IMR-90 (cell line): ENCODE results near the gene ATG10. TPM values are rescaled to one million over a fixed set of nuclear protein-coding genes. Genes with fewer than 3 reads are reported as not detected.

Source experiments
- ATAC-seq: fragments of 200-7000 bp; cut with Tn5 transposase; 2 replicates; pipeline ENCODE4 v1.9.1; 2020; ENCODE audit warnings: low read depth, mild to moderate bottlenecking, moderate library complexity
- BruUV-seq: library from RNA; stranded (reverse); fragments of 400-500 nt; replicated peaks from 2 replicates; lab custom pipeline; 2021; lab: Mats Ljungman, UMichigan
- CTCF ChIA-PET: fragments of 300-600 bp; formaldehyde crosslinking; extraction: SDS; loops from one replicate; lab custom pipeline; 2021; ENCODE audit warnings: antibody characterized with exemption; lab: Yijun Ruan, JAX
- POLR2A ChIA-PET: fragments of 300-600 bp; sonication (Branson Sonifier 250); formaldehyde crosslinking; loops from one replicate; lab custom pipeline; 2022; ENCODE audit warnings: antibody characterized with exemption; ENCODE audit not compliant: unreplicated experiment; lab: Charles Lee
- DNase-seq: peaks from one replicate; pipeline ENCODE4 v3.0.0; 2013
- H2AFZ ChIP-seq: replicated peaks from 2 replicates; pipeline ENCODE3; 2013; ENCODE audit warnings: low read length, mild to moderate bottlenecking; ENCODE audit not compliant: poor library complexity
- H2AK5ac ChIP-seq: 2 replicates; pipeline ENCODE4 v1.6.1; 2013; ENCODE audit warnings: low read depth, low read length, inconsistent platforms
- H2AK9ac ChIP-seq: replicated peaks from 2 replicates; pipeline ENCODE3; 2013; ENCODE audit warnings: mild to moderate bottlenecking, low read depth, low read length, moderate library complexity; ENCODE audit not compliant: poor library complexity
- H2BK120ac ChIP-seq: 2 replicates; pipeline ENCODE4 v1.6.1; 2013; ENCODE audit warnings: low read depth, low read length, inconsistent platforms
- H2BK15ac ChIP-seq: 3 replicates; pipeline ENCODE4 v1.6.1; 2013; ENCODE audit warnings: low read depth, low read length, inconsistent platforms
- H2BK20ac ChIP-seq: 2 replicates; pipeline ENCODE4 v1.6.1; 2013; ENCODE audit warnings: low read depth, mild to moderate bottlenecking, inconsistent platforms, low read length, moderate library complexity
- H2BK5ac ChIP-seq: 2 replicates; pipeline ENCODE4 v1.6.1; 2013; ENCODE audit warnings: mild to moderate bottlenecking, low read depth, low read length, inconsistent platforms; ENCODE audit not compliant: poor library complexity, severe bottlenecking
- H3K14ac ChIP-seq: replicated peaks from 2 replicates; pipeline ENCODE4 v1.6.1; 2013; ENCODE audit warnings: low read depth, low read length, inconsistent platforms
- H3K18ac ChIP-seq: 2 replicates; pipeline ENCODE4 v1.6.1; 2013; ENCODE audit warnings: low read depth, low read length, control low read depth
- H3K23ac ChIP-seq: 2 replicates; pipeline ENCODE4 v1.6.1; 2013; ENCODE audit warnings: low read depth, low read length, inconsistent platforms
- H3K27ac ChIP-seq: 2 replicates; pipeline ENCODE4 v1.5.1; 2013; ENCODE audit warnings: mild to moderate bottlenecking, control low read depth, low read length; ENCODE audit not compliant: insufficient read depth
- H3K27me3 ChIP-seq: 2 replicates; pipeline ENCODE4 v1.6.1; 2013; ENCODE audit warnings: low read length; ENCODE audit not compliant: control insufficient read depth, insufficient read depth
- H3K36me3 ChIP-seq: 2 replicates; pipeline ENCODE4 v1.6.1; 2013; ENCODE audit warnings: low read length, mixed read lengths; ENCODE audit not compliant: control insufficient read depth, insufficient read depth
- H3K4ac ChIP-seq: 2 replicates; pipeline ENCODE4 v1.6.1; 2013; ENCODE audit warnings: low read depth, low read length, inconsistent platforms
- H3K4me1 ChIP-seq: 2 replicates; pipeline ENCODE4 v1.6.1; 2013; ENCODE audit warnings: low read length, mixed read lengths; ENCODE audit not compliant: control insufficient read depth, insufficient read depth
- H3K4me2 ChIP-seq: 2 replicates; pipeline ENCODE4 v1.6.1; 2013; ENCODE audit warnings: low read depth, mild to moderate bottlenecking, control low read depth, low read length, moderate library complexity
- H3K4me3 ChIP-seq: 2 replicates; pipeline ENCODE4 v1.5.1; 2013; ENCODE audit warnings: low read depth, mild to moderate bottlenecking, control low read depth, low read length, moderate library complexity; ENCODE audit not compliant: insufficient read depth
- H3K56ac ChIP-seq: 2 replicates; pipeline ENCODE4 v1.6.1; 2013; ENCODE audit warnings: low read length, inconsistent platforms; ENCODE audit not compliant: insufficient read depth; ENCODE audit errors: extremely low read depth
- H3K79me1 ChIP-seq, 2 experiments: 2 replicates each; pipeline ENCODE4 v1.6.1; 2013; ENCODE audit warnings: low read length in 2 of 2, inconsistent platforms in 1 of 2, low read depth in 1 of 2
- H3K9ac ChIP-seq: 2 replicates; pipeline ENCODE4 v1.6.1; 2013; ENCODE audit warnings: low read depth, low read length, control low read depth
- H3K9me1 ChIP-seq: 2 replicates; pipeline ENCODE4 v1.6.1; 2013; ENCODE audit warnings: low read length, inconsistent platforms; ENCODE audit not compliant: insufficient read depth
- H3K9me3 ChIP-seq: 2 replicates; pipeline ENCODE4 v1.6.1; 2013; ENCODE audit warnings: low read length; ENCODE audit not compliant: control insufficient read depth, insufficient read depth
- H4K20me1 ChIP-seq: 2 replicates; pipeline ENCODE4 v1.6.1; 2013; ENCODE audit warnings: low read length, inconsistent platforms; ENCODE audit not compliant: insufficient read depth
- H4K5ac ChIP-seq: 2 replicates; pipeline ENCODE4 v1.6.1; 2013; ENCODE audit warnings: mild to moderate bottlenecking, low read depth, low read length, control low read depth
- H4K8ac ChIP-seq, 2 experiments: 2 replicates each; pipeline ENCODE4 v1.6.1; 2013; ENCODE audit warnings: low read depth in 2 of 2, low read length in 2 of 2, control low read depth in 1 of 2, inconsistent platforms in 1 of 2
- H4K91ac ChIP-seq: 2 replicates; pipeline ENCODE4 v1.6.1; 2013; ENCODE audit warnings: low read depth, low read length, inconsistent platforms; ENCODE audit not compliant: insufficient read depth
- BHLHE40 ChIP-seq: fragments of 150-350 bp; IDR thresholded peaks from 2 replicates; pipeline ENCODE4 v1.6.1; 2016; ENCODE audit warnings: mild to moderate bottlenecking, low read depth, low read length
- FOS ChIP-seq: fragments of 150-350 bp; IDR thresholded peaks from 2 replicates; pipeline ENCODE4 v1.6.1; 2016; ENCODE audit warnings: low read depth, low read length
- MAFK ChIP-seq: IDR thresholded peaks from 2 replicates; pipeline ENCODE4 v1.6.1; 2012; ENCODE audit warnings: low read depth, low read length, improper control_type of control experiment
- MAZ ChIP-seq: IDR thresholded peaks from 2 replicates; pipeline ENCODE4 v1.6.1; 2012; ENCODE audit warnings: low read depth, mild to moderate bottlenecking, low read length, improper control_type of control experiment, moderate library complexity, borderline replicate concordance
- MXI1 ChIP-seq: IDR thresholded peaks from 2 replicates; pipeline ENCODE4 v1.6.1; 2012; ENCODE audit warnings: low read depth, mild to moderate bottlenecking, low read length, moderate library complexity, borderline replicate concordance
- NFE2L2 ChIP-seq: fragments of 150-350 bp; IDR thresholded peaks from 2 replicates; pipeline ENCODE4 v1.6.1; 2016; ENCODE audit warnings: low read depth, mild to moderate bottlenecking, low read length
- RCOR1 ChIP-seq: IDR thresholded peaks from 2 replicates; pipeline ENCODE4 v1.6.1; 2012; ENCODE audit warnings: mild to moderate bottlenecking, low read length, improper control_type of control experiment; ENCODE audit not compliant: insufficient replicate concordance
- RFX5 ChIP-seq: IDR thresholded peaks from 2 replicates; pipeline ENCODE4 v1.8.0; 2012; ENCODE audit warnings: low read depth, mild to moderate bottlenecking, low read length, moderate library complexity
- SMC3 ChIP-seq: fragments of 150-350 bp; IDR thresholded peaks from 2 replicates; pipeline ENCODE4 v1.6.1; 2016; ENCODE audit warnings: low read depth, mild to moderate bottlenecking, antibody characterized with exemption, low read length, moderate library complexity
- WGBS, 2 experiments: methylation state at CpG; one replicate each; pipeline versions ENCODE4 v1.1.5 to v1.1.7; 2013; ENCODE audit warnings: missing lambda C conversion rate in 2 of 2; ENCODE audit not compliant: insufficient read length in 1 of 2; ENCODE audit errors: extremely low coverage in 2 of 2; 5-methylcytosine and 5-hydroxymethylcytosine counted together
- dilution Hi-C: fragments of 300-500 bp; cut with HindIII; formaldehyde crosslinking; loops from one replicate; pipeline ENCODE4 v1.14.3; 2018; ENCODE audit warnings: low sequenced_read_pairs; ENCODE audit not compliant: unreplicated experiment
- in situ Hi-C: fragments of 300-500 bp; cut with MboI; formaldehyde crosslinking; loops from 3 replicates; pipeline ENCODE4 v1.14.3; 2019; ENCODE audit warnings: low sequenced_read_pairs, inconsistent platforms, mixed read lengths
- intact Hi-C: fragments of 100-400 bp; cut with micrococcal nuclease; formaldehyde crosslinking; loops from 2 replicates; pipeline ENCODE4 v1.10.0; 2022
- polyA plus RNA-seq, 3 experiments: library from polyadenylated mRNA; depleted of rRNA; stranded (reverse); fragments of >200 nt; gene quantifications; 2 replicates each; pipeline ENCODE4 v1.2.3, GENCODE V29; 2012; ENCODE audit warnings: low replicate concordance in 1 of 3
- total RNA-seq: library from RNA; depleted of rRNA; stranded (reverse); fragments of >200 nt; gene quantifications from 2 replicates; pipeline ENCODE4 v1.2.3, GENCODE V29; 2012
- TF ChIP-seq, protein P1 (sequence below): conservative IDR thresholded peaks from 2 replicates; pipeline ENCODE4 v1.5.1; 2012; ENCODE audit warnings: mild to moderate bottlenecking, low read depth, low read length, improper control_type of control experiment
- TF ChIP-seq, protein P2 (sequence below): fragments of 150-350 bp; IDR thresholded peaks from 2 replicates; pipeline ENCODE4 v1.6.1; 2016; ENCODE audit warnings: low read depth, mild to moderate bottlenecking, low read length, moderate library complexity, borderline replicate concordance

The ATG10 gene
- total and polyA plus RNA-seq, 2 of the 4 experiments (the other 2 are of a cell fraction) = 3.4 to 8.1 TPM

DNA sequence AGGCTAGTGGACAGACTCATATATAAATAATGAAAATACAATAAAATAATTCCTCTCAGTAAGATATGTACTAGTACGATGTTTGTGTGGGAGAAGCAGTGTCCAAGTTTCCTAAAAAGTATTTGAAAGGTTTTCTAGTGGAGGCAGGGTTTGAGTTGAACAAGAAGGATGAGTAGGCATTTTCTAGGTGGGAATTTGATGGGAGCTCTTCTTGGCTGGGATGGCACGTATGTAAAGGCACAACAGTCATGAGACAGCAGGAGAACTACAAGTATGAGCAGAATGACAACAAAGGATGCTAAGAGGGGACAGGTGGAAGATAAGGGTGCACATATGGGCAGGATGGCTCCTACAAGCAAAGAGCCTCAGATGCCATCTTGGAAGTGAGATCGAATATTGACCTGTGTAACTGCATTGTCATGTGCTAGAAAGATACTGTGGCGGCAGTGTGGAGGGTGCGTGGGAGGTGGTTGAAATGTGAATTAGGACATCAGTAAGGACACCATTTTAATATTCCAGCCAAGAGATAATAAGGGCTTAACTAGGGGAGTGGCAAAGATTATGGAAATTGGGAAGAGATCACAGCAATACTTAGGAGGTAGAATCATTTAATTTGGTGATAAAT lies 170.5 kb downstream of the ATG10 start:
- ATAC-seq (no peak), DNase-seq (no peak)
- Histone ChIP-seq H3K4me3 (no peak overlapping the region), H2BK120ac (no peak overlapping the region), H3K9me3 (0 out of 2 replicates have a peak, but pooled peaks cover 1% of the 10 kb centered on the region), H3K56ac (no peak overlapping the region), H3K79me1 (no peaks in the 10 kb centered on the region), H4K91ac (no peak overlapping the region), H3K9me1 (no peaks in the 10 kb centered on the region), H3K18ac (no peak overlapping the region), H3K36me3 (no peaks in the 10 kb centered on the region), H2AFZ (no peak overlapping the region), H2BK15ac (no peak overlapping the region), H3K4me1 (no peaks in the 10 kb centered on the region), H3K14ac (no peak overlapping the region), H3K27me3 (no peaks in the 10 kb centered on the region), H3K4me2 (no peak overlapping the region), H2AK5ac (no peak overlapping the region), H2AK9ac (no peak overlapping the region), H3K4ac (no peak overlapping the region), H3K23ac (no peak overlapping the region), H3K27ac (no peak overlapping the region), H4K20me1 (no peaks in the 10 kb centered on the region), H2BK20ac (no peak overlapping the region), H2BK5ac (no peak overlapping the region), H4K8ac (no peak overlapping the region), H3K9ac (no peak overlapping the region), H4K5ac (no peak overlapping the region)
- no TSS peak for BruUV-seq
- no peak for TF ChIP-seq MXI1
- TF ChIP-seq, protein P1, sequence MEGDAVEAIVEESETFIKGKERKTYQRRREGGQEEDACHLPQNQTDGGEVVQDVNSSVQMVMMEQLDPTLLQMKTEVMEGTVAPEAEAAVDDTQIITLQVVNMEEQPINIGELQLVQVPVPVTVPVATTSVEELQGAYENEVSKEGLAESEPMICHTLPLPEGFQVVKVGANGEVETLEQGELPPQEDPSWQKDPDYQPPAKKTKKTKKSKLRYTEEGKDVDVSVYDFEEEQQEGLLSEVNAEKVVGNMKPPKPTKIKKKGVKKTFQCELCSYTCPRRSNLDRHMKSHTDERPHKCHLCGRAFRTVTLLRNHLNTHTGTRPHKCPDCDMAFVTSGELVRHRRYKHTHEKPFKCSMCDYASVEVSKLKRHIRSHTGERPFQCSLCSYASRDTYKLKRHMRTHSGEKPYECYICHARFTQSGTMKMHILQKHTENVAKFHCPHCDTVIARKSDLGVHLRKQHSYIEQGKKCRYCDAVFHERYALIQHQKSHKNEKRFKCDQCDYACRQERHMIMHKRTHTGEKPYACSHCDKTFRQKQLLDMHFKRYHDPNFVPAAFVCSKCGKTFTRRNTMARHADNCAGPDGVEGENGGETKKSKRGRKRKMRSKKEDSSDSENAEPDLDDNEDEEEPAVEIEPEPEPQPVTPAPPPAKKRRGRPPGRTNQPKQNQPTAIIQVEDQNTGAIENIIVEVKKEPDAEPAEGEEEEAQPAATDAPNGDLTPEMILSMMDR = no peak
- no peak for TF ChIP-seq BHLHE40
- TF ChIP-seq, protein P2, sequence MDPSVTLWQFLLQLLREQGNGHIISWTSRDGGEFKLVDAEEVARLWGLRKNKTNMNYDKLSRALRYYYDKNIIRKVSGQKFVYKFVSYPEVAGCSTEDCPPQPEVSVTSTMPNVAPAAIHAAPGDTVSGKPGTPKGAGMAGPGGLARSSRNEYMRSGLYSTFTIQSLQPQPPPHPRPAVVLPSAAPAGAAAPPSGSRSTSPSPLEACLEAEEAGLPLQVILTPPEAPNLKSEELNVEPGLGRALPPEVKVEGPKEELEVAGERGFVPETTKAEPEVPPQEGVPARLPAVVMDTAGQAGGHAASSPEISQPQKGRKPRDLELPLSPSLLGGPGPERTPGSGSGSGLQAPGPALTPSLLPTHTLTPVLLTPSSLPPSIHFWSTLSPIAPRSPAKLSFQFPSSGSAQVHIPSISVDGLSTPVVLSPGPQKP = no peak
- no peak for TF ChIP-seq SMC3
- no peak for TF ChIP-seq RFX5
- no peak for TF ChIP-seq FOS
- TF ChIP-seq NFE2L2 = no peak
- no peak for TF ChIP-seq MAFK
- no peak for TF ChIP-seq RCOR1
- no peak for TF ChIP-seq MAZ
- in situ Hi-C loops = no loop called here
- ChIA-PET POLR2A (no interaction called here), CTCF (interaction anchor here (0.6 kb wide), 1 partner anchor 12 kb away, joined by 11 read pairs; no protein-coding TSS in a partner anchor)
- 90% methylated on average over 2 of the region's 5 CpGs; no CpG with 5 or more reads in 1 of the 2 experiments for WGBS, 2 experiments
- dilution Hi-C loops = no loop called here
- intact Hi-C loops = no loop called here
